DND-41 (cell line): Measurements from ENCODE around the gene DCUN1D2.

Experiments
- ATAC-seq: fragments of 200-7000 bp; cut with Tn5 transposase; 3 replicates; pipeline ENCODE4 v1.9.1; 2021; ENCODE audit warnings: low read depth; ENCODE audit not compliant: insufficient read depth
- DNase-seq: peaks from one replicate; pipeline ENCODE4 v3.0.0-alpha.2; 2020
- H2AFZ ChIP-seq: 2 replicates; pipeline ENCODE4 v1.6.0; 2012; ENCODE audit warnings: low read depth, low read length
- H3K27ac ChIP-seq: 2 replicates; pipeline ENCODE4 v1.5.1; 2012; ENCODE audit warnings: low read length, inconsistent platforms
- H3K27me3 ChIP-seq: fragments of 200-600 bp; sonication (generic); 2 replicates; pipeline ENCODE4 v1.6.0; 2012; ENCODE audit warnings: low read length, mild to moderate bottlenecking, inconsistent platforms; ENCODE audit not compliant: insufficient read depth, poor library complexity
- H3K36me3 ChIP-seq: 2 replicates; pipeline ENCODE4 v1.5.1; 2012; ENCODE audit warnings: low read length, inconsistent platforms; ENCODE audit not compliant: insufficient read depth
- H3K4me1 ChIP-seq: 2 replicates; pipeline ENCODE4 v1.5.1; 2012; ENCODE audit warnings: mild to moderate bottlenecking, low read length; ENCODE audit not compliant: insufficient read depth
- H3K4me2 ChIP-seq: 2 replicates; pipeline ENCODE4 v1.6.0; 2012; ENCODE audit warnings: mild to moderate bottlenecking, moderate library complexity, low read length, inconsistent platforms; ENCODE audit not compliant: insufficient read depth
- H3K4me3 ChIP-seq, 2 experiments: fragments of 200-600 bp in 1 of 2; shearing (Covaris generic) in 1 of 2; 2 replicates each; pipeline ENCODE4 v1.5.1; 2012 to 2016; ENCODE audit warnings: inconsistent platforms in 2 of 2, low read length in 2 of 2, mild to moderate bottlenecking in 2 of 2, low read depth in 1 of 2, moderate library complexity in 1 of 2
- H3K79me2 ChIP-seq: 2 replicates; pipeline ENCODE4 v1.6.0; 2012; ENCODE audit warnings: low read length, inconsistent platforms; ENCODE audit not compliant: insufficient read depth
- H3K9ac ChIP-seq: 2 replicates; pipeline ENCODE4 v1.6.0; 2012; ENCODE audit warnings: low read depth, mild to moderate bottlenecking, inconsistent platforms, low read length, moderate library complexity
- H3K9me3 ChIP-seq: 2 replicates; pipeline ENCODE4 v1.5.1; 2012; ENCODE audit warnings: low read length, moderate library complexity, mild to moderate bottlenecking, inconsistent platforms; ENCODE audit not compliant: insufficient read depth, severe bottlenecking
- H4K20me1 ChIP-seq: 2 replicates; pipeline ENCODE4 v1.6.0; 2012; ENCODE audit warnings: low read length; ENCODE audit not compliant: insufficient read depth
- CTCF ChIP-seq: IDR thresholded peaks from 2 replicates; pipeline ENCODE4 v1.5.1; 2012; ENCODE audit warnings: borderline replicate concordance, low read length, moderate library complexity, mild to moderate bottlenecking; ENCODE audit not compliant: poor library complexity, severe bottlenecking; ENCODE audit errors: extremely low read depth
- EZH2 ChIP-seq: IDR thresholded peaks from 3 replicates; pipeline ENCODE4 v1.6.1; 2012; ENCODE audit warnings: borderline replicate concordance, low read depth, mild to moderate bottlenecking, moderate library complexity, low read length, inconsistent platforms; ENCODE audit not compliant: severe bottlenecking

The DCUN1D2 gene

GRCh38 chr13:113499936-113500335 is 9.4 kb upstream of the DCUN1D2 start:
- no peak overlapping the region for H3K4me3 ChIP-seq
- H3K36me3 ChIP-seq = peaks cover 95% of the 10 kb centered on the region
- ATAC-seq (no peak), DNase-seq (no peak)
- no peaks in the 10 kb centered on the region for H3K27me3 ChIP-seq
- H3K4me1 ChIP-seq = 0 out of 2 replicates have a peak, but pooled peaks cover 3% of the 10 kb centered on the region
- no peak for TF ChIP-seq CTCF
- TF ChIP-seq EZH2 = no peak
- H3K9me3 ChIP-seq = no peaks in the 10 kb centered on the region
- no peak overlapping the region for H3K9ac ChIP-seq
- no peak overlapping the region for H3K4me2 ChIP-seq
- H3K27ac ChIP-seq = no peak overlapping the region
- H4K20me1 ChIP-seq = peaks cover 8% of the 10 kb centered on the region; the same call in 1 of the 2 replicates
- H3K79me2 ChIP-seq = no peaks in the 10 kb centered on the region
- no peak overlapping the region for H2AFZ ChIP-seq

- Histone ChIP-seq H3K9ac (no peak overlapping the region), H3K27ac (no peak overlapping the region), H3K36me3 (peaks cover 90% of the 10 kb centered on the region), H3K27me3 (no peaks in the 10 kb centered on the region), H2AFZ (no peak overlapping the region), H3K79me2 (peaks cover 4% of the 10 kb centered on the region; the same call in 1 of the 2 replicates), H3K4me1 (0 out of 2 replicates have a peak, but pooled peaks cover 3% of the 10 kb centered on the region), H3K4me3 (no peak overlapping the region), H3K9me3 (no peaks in the 10 kb centered on the region), H3K4me2 (no peak overlapping the region), H4K20me1 (peaks cover 8% of the 10 kb centered on the region; the same call in 1 of the 2 replicates)
- ATAC-seq = no peak
- TF ChIP-seq EZH2 = no peak
- no peak for TF ChIP-seq CTCF
- DNase-seq = no peak
Observed at GRCh38 chr13:113498905-113499304, 8.4 kb upstream of the DCUN1D2 start.

- Histone ChIP-seq H3K4me1 (peaks cover 11% of the 10 kb centered on the region), H3K4me2 (no peak overlapping the region)
Observed at GRCh38 chr13:113497217-113497616, 6.7 kb upstream of the DCUN1D2 start.

More at GRCh38 chr13:113497217-113497616, 6.7 kb upstream of the DCUN1D2 start:
- DNase-seq (no peak), ATAC-seq (no peak)
- H3K4me3 ChIP-seq = no peak overlapping the region
- H3K9ac ChIP-seq = no peak overlapping the region
- H3K9me3 ChIP-seq = no peaks in the 10 kb centered on the region
- no peaks in the 10 kb centered on the region for H3K27me3 ChIP-seq
- peaks cover 74% of the 10 kb centered on the region for H3K36me3 ChIP-seq
- TF ChIP-seq EZH2 = no peak
- TF ChIP-seq CTCF = no peak
- H3K27ac ChIP-seq = peak overlapping the region; percentile 11; the same call in 1 of the 2 replicates
- no peak overlapping the region for H2AFZ ChIP-seq
- H4K20me1 ChIP-seq = peaks cover 8% of the 10 kb centered on the region; the same call in 1 of the 2 replicates
- H3K79me2 ChIP-seq = peaks cover 6% of the 10 kb centered on the region
